Fibroblast of skin of scalp (primary cell): Measurements from ENCODE around the gene GRP. TPM values are rescaled to one million over a fixed set of nuclear protein-coding genes. Genes with fewer than 3 reads are reported as not detected.

Source experiments
- DNase-seq: peaks from one replicate; pipeline ENCODE4 v3.0.0-alpha.2; 2013
- polyA plus RNA-seq, 2 experiments: library from polyadenylated mRNA; unstranded; fragments of 120-200 nt; gene quantifications; one replicate each; pipeline ENCODE4 v1.2.1, GENCODE V29; 2013; ENCODE audit not compliant: insufficient read length in 2 of 2

GRP gene
- not detected for polyA plus RNA-seq (2013, experiment 1 of 2; ENCODE audit: insufficient read length)
- polyA plus RNA-seq (2013, experiment 2 of 2; ENCODE audit: insufficient read length) = not detected

GRCh38 chr18:59219672-59220163 lies at the start of gene GRP:
Gene GRP (plus strand): TSS chr18:59220158. CDS start chr18:59220266, 108 bp downstream.
- no peak for DNase-seq

DNA sequence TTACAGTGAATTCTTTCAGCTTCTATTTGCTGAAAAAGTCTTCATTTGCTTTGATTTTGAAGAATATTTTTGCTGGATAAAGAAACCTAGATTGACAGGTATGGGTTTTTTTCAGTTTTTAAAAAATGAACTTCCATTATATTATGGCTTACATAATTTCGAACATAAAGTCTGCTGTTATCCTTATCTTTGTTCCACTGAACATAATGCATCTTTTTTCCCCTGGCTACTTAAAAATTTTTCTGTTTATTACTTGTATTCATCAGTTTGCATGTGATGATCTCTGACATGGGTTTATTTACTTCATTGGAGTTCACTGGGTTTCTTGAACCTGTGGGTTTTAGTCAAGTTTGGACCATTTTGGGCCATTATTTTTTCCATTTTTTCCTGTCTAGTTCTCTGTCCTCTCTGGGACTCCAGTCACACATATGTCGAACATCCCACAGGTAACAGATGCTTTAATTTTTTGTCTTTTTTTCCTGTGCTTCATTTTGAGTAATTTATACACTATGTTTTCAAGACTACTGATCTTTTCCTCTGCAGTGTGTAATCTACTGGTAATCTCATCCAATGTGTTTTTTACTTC lies 47.2 kb upstream of the GRP start:
- no peak for DNase-seq

DNA sequence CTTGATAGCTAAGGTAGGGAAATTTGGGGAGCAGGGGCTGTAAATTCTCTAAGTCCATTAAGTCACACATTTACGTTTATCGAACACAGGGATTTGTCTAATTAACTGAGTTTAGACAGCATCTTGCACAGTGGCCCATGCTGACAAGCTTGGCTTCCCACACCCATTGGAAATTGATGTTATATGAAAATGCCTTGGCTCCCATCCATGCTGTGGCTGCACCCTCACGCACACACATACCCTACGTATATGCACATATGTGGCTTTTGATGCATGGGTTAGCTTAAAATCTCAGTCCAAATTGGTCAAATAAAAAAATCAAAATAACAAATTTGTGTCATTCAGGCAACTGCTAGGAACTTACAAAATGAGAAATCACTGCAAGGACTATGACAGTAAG lies 42.5 kb upstream of the GRP start:
- DNase-seq = no peak

DNA sequence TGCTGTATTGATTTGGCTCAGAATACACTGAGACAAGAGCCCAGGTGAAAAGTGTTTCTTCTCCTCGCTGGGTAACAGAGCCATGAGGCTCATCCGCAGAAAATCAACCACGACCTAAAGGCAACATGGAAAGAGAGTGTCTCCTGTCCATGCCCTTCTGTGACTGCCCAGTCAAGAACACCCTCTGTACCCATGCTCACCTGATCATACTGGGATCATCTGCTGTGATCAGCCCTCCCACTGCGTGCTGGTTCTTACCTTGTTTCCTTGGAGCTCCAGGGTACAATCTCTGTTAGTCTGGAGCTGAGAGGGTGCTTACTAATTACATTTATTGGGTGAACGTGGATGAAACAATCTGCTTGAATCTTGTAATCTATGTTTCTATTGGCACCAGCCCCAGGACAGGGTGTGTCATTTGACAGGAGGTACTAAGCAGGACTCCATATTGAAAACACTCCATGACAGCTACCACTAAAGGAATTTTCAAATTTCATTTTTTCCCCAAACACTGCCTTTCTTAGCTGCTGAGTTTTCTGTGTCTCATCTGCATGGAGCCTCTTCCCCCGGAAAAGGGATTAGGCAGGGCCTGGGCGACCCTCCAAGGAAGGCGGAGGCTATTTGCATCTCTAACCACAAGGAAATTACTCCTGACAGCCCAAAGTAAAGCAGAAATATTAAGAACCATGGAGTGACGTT lies 39.7 kb upstream of the GRP start:
- peak; percentile 80 for DNase-seq

DNA sequence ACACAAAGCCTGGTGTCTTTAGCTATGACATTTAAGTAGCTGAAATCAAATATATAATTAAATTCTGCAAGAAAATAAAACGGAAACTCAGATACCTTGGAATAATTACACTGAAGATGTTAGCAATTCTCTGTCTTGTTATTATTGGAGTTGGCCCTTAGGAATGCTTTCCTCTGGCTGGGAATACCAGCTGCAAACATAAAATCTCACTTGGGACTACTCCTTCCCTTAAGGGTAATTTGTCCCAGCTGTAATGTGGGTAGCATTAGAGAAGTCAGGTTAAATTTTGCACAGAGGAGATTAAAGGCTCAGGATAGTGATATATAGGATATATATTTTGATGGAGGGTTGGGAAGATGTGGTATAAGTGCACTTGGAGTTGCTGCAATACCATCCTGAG lies 37.3 kb upstream of the GRP start:
- peak; percentile 40 for DNase-seq

GRCh38 chr18:59189008-59189407 lies 30.9 kb upstream of the GRP start:
- no peak for DNase-seq

- DNase-seq = no peak
Measured at GRCh38 chr18:59189746-59190145, 30.2 kb upstream of the GRP start.

GRCh38 chr18:59196161-59196725 lies 23.7 kb upstream of the GRP start:
- no peak for DNase-seq

DNA sequence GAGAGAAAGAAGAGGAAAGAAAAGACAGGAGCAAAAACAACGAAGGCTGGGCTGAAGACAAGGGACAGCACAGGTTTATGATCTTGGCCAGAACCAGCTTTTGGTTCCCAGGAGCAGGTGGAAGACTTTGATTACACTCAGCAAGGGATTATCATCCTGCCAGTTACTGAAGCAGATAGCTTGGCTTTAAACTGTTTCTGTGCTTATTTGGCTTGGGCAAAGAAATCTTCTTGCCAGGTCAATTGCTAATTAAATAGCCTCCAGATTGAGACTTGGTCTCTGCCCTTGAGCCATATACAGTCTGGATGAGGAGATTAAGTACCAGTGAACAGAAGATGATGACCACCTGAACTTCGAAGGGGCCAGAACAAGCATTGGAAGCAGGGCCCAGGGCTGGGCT lies 22.3 kb upstream of the GRP start:
- no peak for DNase-seq

GRCh38 chr18:59198215-59198614 lies 21.7 kb upstream of the GRP start:
- DNase-seq = no peak

DNA sequence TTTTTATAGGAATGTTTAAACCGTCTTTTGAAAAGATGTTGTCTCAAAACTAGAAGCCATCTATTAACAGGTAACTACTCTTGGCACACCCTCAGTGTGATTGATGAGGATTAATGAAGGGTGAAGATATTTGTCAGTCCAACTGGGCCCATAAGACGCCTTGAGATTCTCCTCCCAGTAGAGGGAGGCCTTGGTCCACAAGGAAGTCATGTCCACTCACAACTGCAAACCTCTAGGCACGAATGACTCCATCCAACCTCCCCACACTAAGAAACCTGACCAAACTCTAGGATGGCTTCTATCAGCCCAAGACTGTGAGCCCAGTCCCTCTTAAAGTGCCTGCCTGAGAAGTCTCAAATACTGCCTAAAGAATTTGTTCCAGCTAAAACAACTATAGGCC lies 19.2 kb upstream of the GRP start:
- no peak for DNase-seq

- no peak for DNase-seq
Measured at GRCh38 chr18:59202258-59202820, 17.6 kb upstream of the GRP start.

GRCh38 chr18:59207506-59207905 lies 12.5 kb upstream of the GRP start:
- no peak for DNase-seq

DNA sequence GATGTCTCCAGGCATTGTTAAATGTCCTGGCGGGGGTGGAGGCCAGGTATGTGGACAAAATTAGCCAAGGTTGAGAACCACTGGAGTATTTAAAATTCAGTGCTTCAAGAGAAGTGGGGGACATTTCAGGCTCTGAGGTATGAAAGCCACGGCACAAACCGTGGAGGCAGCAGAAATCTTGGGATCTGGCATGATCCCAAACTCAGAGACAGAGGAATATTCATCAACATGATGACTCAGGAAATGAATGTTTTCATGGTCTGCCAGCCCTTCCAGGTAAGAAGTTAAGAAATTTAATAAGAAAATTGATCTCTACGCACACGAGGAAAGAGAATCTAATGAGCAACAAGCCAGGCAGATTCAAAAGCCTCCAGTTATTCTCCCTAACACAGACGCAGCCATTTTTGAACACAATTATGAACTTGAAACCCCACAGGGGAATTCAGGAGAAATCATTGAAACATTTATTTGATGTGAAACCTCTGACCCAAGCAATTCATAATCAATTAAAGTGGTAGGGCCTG lies 11.3 kb upstream of the GRP start:
- no peak for DNase-seq

DNA sequence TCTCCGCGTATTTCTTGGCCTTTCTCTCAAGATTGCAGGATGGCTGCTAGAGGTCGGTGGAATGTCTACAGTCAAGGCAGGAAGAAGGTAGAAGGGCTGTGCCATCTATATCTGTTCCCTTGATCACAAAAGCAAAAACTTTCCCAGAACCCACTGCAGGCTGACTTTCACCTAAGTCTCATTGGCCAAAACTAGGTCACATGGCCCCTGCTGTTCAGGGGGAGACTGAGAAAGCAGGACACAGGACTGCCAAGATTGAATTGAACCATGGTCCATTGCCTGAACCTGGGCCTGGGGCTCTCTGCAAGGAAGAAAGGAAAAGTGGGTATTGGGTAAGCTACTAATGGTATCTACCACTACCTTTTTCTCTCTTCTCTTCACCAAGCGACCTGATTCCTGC lies 9.7 kb upstream of the GRP start:
- no peak for DNase-seq

DNA sequence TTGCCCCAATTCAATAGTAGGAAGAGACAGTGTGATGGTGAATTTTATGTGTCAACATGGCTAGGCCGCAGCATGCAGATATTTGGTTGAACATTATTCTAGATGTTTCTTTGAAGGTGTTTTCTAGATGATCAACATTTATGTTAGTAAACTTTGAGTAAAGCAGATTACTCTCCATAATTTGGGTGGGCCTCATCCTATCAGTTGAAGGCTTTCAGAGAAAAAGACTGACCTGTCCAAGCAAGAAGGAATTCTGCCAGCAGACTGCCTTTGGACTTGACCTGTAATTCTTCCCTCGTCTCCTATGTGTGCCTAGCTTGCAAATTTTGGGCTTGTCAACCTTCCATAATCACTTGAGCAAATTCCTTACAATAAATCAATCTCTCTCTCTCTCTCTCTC lies 8.3 kb upstream of the GRP start:
- DNase-seq = no peak

- DNase-seq = no peak
Measured at GRCh38 chr18:59218018-59218417, 1.9 kb upstream of the GRP start.

DNA sequence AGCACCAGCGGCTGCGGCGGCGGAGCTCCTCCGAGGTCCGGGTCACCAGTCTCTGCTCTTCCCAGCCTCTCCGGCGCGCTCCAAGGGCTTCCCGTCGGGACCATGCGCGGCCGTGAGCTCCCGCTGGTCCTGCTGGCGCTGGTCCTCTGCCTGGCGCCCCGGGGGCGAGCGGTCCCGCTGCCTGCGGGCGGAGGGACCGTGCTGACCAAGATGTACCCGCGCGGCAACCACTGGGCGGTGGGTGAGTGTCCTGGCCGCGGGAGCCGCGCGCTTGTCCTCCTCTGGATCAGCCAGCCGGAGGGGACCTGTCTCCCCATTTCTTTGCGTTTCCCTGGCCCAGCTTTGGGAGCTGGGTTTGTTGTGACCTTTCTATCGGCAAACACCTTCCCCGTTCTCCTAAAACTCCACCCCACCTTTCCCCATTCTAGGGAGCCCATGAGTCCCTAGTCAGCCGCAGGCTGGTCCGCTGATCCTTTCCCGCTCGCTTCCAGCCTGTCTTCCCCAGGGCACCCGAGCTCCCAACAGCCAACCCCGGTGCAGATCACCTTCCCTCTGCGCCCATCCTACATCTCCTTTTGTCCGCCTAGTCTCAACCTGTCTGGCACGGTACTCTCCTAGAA lies 316 bp downstream of the GRP start:
- DNase-seq = no peak

GRCh38 chr18:59220784-59221765 lies 1.1 kb downstream of the GRP start:
- DNase-seq = no peak

- no peak for DNase-seq
Measured at GRCh38 chr18:59222341-59222740, 2.4 kb downstream of the GRP start.

DNA sequence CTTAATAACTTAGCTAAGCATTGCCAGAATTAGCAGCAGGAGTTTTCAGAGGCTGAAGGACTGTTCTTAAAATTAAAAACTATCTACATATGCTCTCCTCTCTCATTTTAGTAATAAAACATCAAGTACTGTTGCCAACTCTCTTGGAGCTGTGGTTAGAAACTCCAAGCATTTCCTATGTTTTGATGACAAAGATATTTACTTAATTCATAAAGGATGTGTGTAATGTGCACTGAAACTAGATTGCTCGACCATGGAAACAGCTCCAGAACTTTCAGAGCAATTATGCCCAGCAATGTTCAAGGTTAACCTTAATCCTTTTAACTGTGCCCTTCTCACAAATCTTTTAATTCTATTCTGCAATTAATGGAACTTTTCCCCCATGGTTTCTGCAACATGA lies 8.4 kb downstream of the GRP start:
- DNase-seq = peak; percentile 59

DNA sequence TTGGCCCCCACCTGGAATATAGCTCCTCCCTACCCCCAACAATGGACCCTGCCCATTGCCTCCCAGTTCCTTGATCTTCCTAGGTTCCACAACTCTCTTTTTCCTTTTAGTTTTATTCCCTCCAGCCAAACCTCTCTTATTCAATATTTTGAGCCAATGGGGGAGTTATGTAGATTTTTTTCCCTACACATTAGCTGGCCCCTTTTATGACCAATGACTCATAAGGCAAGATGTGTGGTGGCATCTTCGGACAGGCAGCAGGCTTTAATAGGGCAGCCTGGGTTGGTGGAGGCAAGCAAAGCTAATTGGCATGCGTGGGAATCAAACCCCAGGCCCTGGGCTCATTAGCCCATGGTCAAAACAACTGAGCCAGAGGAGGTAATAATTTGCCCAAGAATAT lies 9.2 kb downstream of the GRP start:
- no peak for DNase-seq
